Breast epithelium (tissue), 3 donors: ENCODE results near the gene CHRNA1.

Experiments used
- CTCF ChIP-seq, 3 donors: fragments of 450-650 bp; IDR thresholded peaks; one replicate each; pipeline ENCODE4 v1.5.1; 2016 to 2017; ENCODE audit warnings: antibody characterized with exemption in 3 of 3, mild to moderate bottlenecking in 3 of 3, moderate library complexity in 3 of 3
- POLR2A ChIP-seq: fragments of 450-650 bp; IDR thresholded peaks from one replicate; pipeline ENCODE4 v1.6.1; 2016; ENCODE audit warnings: antibody characterized with exemption, mild to moderate bottlenecking, moderate library complexity
- POLR2AphosphoS5 ChIP-seq, 3 donors: sonication (generic); formaldehyde crosslinking; IDR thresholded peaks; one replicate each; pipeline ENCODE4 v1.6.1; 2017; ENCODE audit warnings: antibody characterized with exemption in 3 of 3

- no peak for TF ChIP-seq CTCF (IDR thresholded peaks at IDR 0.05)
- TF ChIP-seq POLR2A = no peak
- TF ChIP-seq POLR2AphosphoS5 (IDR thresholded peaks at IDR 0.05) = no peak
Measured at GRCh38 chr2:174802459-174802858, 38.2 kb upstream of the CHRNA1 start.
